NCI-H146 treated with DMSO at 0.1 percent for 48 hours (cell line): Measurements from ENCODE around the gene KCNE2.
"Not testable (repeated sequence)": the region's sequence is repeated elsewhere in the genome, so short reads cannot be mapped to it uniquely, and the experiment has no call there.

ENCODE experiments used
- DNase-seq: peaks from one replicate; lab custom pipeline; 2025; ENCODE audit not compliant: unreplicated experiment; lab: John Stamatoyannopoulos, UW

The KCNE2 gene

DNA sequence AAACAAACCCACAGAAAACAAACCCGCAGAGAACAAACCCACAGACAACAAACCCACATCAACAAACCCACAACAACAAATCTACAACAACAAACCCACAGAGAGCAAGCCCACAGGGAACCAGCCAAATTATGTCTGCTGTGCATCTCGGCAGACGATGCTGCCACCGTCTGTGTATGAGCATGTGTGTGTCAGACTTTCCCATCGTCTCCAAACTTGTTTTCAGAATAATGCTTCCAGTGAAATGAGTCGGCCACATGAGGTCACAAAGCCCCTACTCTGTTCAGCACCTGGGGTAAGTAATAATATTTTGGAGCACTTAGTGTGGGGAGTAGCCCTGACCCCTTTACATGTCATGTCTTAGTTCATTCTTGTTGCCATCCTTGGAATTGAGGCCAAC is 42.3 kb downstream of the KCNE2 start:
- DNase-seq = not testable (repeated sequence)

DNA sequence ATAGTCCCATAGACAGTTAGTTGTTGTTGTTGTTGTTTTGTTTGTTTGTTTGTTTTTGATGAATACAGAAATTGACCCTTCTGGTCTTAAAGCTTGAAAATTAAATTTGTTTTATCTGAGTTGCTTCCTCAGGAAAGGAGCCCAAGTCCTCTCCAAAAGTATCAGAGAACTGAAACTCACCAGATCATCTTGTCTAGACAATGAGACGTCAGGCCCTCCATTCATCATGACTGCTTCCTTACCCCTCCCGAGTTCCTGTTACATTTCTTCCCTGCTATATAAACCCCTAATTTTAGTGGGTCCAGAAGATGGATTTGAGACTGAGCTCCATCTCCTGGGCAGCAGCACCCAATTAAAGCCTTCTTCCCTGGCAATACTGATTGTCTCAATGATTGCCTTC is 42.9 kb downstream of the KCNE2 start:
- not testable (repeated sequence) for DNase-seq

DNA sequence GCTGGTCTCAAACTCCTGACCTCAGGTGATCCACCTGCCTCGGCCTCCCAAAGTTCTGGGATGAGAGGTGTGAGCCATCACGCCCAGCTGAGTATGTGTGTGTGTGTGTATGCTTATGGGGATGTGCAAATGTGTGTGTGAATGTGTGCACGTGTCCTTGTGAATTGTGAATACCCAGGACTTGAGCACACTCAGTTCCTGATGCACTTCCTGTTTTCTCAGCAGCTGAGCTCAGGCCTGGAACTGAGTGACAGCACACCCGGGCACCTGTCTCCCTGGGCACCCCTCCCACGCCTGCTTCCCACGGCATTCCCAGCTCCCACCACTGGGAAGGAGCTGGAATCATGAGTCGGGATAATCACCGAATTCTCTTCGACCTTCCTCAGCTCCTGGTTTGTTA is 43.5 kb downstream of the KCNE2 start:
- DNase-seq = not testable (repeated sequence)

DNA sequence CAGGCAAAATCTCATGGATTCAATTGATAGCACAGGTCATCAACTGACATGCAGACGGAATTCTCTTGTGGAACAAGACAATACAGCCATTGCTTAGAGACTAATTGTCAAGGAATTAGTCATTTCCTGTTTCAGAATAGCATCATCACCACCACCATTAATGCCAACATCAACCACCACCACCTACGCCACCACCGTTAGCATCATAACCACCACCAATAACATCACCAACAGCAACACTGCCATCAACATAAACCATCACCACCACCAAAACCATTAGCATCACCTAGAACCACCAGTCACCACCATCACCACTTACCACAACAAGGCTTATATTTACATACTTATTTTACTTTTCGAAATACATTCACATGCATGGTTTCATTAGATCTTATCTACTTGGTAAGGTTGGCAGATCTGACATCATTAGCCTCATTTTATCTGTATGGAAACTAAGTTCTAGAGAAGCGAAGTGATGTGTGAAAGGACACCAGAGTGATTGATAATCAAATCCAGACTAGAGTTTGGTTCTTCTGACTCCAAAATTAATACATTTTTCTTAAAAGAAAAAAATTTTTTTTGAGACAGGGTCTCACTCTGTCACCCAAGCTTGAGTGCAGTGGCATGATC is 53.8 kb downstream of the KCNE2 start:
- not testable (repeated sequence) for DNase-seq
